Erythroblast (primary cell): ENCODE data around the gene ARID4B.
"Not testable (repeated sequence)": the region's sequence is repeated elsewhere in the genome, so short reads cannot be mapped to it uniquely, and the experiment has no call there.

Experiments
- DNase-seq, 2 experiments: peaks; one replicate each; lab custom pipeline; 2025; lab: John Stamatoyannopoulos, UW
- GATA1 ChIP-seq: IDR thresholded peaks from 2 replicates; pipeline ENCODE4 v1.6.1; 2011; ENCODE audit warnings: low read depth, mild to moderate bottlenecking, control low read depth, low read length, moderate library complexity
- POLR2A ChIP-seq: IDR thresholded peaks from 2 replicates; pipeline ENCODE4 v1.6.1; 2011; ENCODE audit warnings: mild to moderate bottlenecking, low read length

ARID4B gene

DNA sequence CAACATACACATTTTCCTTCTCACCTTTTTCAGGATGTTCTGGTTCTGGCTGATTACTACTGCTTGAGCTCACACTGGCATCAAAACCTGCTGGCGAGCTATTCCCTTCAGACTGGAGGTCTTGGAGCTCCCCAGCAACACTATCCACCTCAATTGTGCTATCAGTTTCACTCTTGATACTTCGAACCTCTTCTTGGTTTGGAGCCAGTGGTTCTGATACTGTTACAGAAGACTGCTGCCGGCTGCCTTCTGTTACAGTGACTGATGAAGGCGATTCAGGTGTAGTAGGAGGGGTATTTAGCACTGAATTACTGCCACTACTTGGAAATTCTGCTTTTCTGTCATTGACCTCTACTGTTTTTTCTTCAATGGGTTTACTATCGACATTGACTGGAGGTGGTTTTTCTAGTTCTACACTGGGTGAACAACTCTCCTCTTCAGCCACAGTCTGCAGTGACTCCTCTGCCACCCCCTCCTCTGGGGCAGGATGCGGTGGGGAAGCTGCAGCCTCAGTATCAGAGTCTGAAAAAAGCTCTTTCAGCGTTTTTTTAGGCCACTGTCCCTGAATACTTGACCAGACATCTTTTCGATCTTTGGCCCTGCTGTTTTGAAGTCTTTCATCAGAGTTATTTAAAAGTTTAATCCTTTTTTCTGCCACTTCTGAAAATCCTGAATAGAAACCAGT is 146.3 kb downstream of the ARID4B start:
- DNase-seq: no peak
- TF ChIP-seq POLR2A (no peak), GATA1 (no peak)

DNA sequence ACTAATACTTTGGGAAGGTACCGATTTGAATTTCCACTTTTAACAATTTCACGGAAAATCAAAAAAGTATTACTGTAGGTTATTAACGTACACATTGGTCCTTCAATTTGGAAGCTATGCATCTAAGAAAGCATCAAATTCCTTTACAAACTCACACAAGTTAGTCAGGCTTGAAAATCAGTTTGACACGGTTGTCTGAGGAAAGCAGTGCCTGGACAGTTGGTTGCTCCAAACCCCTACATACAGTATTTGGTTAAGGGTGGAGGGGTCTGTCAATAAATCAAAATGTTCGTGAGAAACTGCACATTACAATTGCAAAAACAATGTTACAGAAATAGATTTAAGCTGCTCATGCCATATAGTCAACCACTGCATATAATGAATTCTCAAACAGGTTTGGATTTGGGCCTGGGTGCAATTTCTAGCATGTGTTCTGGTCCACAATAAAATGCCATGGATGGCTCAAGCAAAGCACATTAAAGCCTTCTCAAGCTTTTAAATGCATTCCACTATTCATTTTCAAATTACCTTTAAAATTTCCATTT is 147.0 kb downstream of the ARID4B start:
- no peak for DNase-seq
- no peak for TF ChIP-seq POLR2A
- TF ChIP-seq GATA1: no peak

DNA sequence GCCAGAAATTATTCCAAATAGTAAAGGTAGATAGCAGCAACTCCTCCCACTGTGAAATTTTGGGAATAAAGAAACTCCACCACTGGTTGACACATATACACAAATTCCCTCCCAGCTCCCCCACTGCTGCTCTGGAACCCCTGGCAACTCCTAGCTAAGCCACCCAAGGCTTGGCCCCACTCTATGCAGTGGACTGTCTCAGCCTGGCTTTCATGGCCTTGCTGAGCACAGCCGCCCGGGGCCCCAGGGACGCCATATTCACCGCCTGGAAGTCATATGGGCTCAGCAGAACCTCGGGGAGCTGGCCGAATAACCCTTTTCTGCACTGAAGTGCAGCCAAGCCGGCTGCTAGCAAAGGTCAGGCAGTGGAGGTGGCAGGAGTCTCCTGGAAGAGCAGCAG is 151.5 kb downstream of the ARID4B start:
- TF ChIP-seq GATA1 (no peak), POLR2A (no peak)
- DNase-seq: no peak

DNA sequence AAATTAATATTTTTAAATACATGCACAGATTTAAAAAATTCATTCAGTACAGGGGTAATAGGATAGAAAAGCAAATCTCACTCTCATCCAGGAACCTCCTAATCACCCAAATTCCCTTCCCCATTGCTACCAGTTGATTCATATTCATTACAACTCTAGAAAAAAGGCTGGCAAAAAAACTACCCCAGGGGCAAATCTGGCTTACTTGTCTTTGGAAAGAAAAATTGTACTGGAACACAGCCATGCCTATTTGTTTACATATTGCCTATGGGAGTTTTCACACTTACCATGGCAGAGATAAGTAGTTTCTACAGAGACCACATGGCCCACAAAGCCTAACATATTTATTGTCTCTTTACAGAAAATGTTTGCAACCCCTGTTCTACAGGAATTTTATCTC is 158.0 kb downstream of the ARID4B start:
- DNase-seq: no peak
- TF ChIP-seq GATA1 (no peak), POLR2A (no peak)

DNA sequence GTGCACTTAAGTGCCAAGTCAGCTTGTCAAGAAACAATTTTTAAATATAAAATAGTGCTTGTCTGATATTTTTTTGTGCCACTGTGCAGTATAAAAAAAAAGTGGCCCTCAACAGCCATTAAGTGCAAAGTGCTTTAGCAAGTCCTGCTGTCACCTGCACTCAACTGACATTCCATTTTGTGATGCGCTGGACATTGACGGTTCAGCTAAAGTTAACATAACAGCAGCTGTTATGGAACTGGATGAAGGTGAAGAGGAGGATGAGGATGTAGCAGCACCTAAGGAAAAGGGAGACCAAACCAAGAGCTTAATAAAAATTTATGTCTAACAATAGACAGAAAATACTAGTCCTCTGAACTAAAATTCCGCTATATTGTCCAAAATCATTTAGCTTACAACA is 159.6 kb downstream of the ARID4B start:
- TF ChIP-seq GATA1 (no peak), POLR2A (no peak)
- no peak for DNase-seq

DNA sequence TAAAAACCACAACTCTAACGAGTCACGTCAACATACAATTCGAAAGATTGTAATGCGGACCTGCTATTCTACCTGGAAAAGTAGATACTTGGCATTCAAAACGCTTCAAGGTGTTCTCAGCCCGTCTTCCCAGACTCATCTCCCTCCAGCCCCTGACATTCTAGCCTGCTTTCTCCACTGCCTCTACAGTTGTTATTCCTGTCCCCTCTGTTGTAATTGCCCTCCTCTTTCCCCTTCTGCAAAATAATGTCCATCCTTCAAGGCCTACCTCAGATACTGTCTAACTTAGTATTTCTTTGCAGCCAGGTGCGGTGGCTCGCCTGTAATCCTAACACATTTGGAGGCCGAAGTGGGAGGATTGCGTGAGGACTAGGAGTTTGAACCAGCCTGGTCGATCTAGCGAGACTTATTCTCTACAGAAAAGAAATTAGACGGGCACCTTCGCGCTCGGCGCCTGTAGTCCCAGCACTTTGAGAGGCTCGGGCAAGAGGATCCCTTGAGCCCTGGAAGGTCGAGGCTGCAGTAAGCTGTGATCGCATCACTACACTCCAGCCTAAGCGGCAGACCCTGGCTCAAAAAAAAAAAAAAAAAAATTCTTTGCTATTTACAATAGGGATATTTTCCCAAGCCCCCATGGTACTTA is 166.2 kb downstream of the ARID4B start:
- DNase-seq: peak in 1 of 2 experiments; percentile 40
- no peak for TF ChIP-seq POLR2A
- TF ChIP-seq GATA1: no peak

DNA sequence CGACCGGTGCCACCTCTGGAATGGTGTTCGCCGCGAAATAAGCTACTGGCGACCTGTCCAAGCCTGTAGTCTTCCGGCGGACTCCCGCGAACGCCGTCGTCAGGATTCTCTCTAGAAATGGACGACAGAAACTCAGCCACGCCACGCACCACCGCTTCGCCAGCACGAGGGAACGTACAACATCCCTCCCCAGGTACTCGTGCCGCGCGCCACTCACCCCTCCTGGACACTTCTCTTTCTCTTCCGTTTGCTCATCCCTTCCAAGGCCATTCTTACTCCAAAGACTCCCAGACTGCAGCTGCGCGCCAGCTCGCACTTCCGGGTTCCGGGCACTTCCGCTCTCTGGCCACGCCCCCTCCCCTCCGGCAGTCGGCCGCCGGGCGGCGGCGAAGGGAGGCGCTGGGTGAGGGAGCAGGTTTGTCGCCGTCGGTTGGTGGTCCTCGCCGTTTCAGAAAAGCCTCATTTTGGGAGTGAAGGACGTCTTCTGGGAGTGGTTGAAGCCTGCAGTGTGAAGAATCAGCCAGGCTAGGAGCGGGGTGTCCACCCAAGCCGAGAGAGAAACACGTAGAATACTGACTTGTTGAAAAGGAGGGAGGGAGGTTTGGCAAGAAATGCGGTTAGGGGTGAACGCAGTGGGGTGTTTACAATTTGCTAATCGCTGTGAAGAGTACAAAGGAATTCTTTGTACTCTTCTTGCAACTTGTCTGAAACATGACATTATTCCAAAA is 166.9 kb downstream of the ARID4B start, which contains the start of gene RBM34:
RBM34 (minus strand) TSS at position 294 of the 728 bp plus-strand sequence; CDS start at position 270, 24 bp downstream.
- peak; percentile 93 to 96 for DNase-seq
- TF ChIP-seq POLR2A (peak; percentile 99), GATA1 (no peak)

DNA sequence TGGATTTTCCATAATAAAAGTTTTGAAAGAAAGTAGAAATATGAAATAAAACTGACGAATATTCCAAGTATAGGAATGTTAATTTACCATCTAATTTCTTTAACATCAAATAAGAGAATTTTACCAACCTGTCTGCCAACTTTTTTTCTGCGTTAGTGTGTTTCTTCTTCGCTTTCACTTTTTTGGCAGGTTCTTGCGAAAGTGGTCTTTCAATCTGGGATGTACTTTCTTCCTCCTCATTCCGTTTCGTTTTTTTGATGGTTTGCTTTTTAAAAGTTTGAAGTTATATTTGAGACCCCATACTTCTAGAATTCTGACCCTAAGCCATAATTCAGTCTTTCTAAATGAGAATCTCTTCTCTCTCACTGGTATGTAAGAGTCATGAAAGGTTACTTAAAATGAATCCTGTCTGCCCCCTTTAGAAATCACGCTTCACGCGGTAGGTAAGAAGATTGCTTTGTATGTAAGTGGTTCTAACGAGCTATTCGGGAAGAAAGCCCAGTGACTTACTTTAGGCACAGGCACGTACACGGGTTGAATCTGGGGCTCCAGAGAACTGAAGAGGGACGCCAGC is 167.5 kb downstream of the ARID4B start:
- TF ChIP-seq GATA1 (no peak), POLR2A (no peak)
- peak; percentile 81 to 85 for DNase-seq

DNA sequence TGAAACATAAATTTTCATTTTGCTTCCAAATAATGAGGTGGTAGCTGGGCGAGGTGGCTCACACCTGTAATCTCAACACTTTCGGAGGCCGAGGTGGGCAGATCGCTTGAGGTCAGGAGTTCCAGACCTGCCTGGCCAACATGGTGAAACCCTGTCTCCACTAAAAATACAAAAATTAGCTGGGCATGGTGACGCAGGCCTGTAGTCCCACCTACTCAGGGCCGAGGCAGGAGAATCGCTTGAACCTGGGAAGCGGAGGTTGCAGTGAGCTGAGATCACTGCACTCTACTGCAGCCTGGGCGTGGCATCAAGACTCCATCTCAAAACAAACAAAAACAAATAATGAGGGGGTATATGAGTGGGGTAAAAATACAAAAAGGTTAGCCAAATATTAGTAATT is 168.0 kb downstream of the ARID4B start:
- DNase-seq: peak; percentile 3 to 25

DNA sequence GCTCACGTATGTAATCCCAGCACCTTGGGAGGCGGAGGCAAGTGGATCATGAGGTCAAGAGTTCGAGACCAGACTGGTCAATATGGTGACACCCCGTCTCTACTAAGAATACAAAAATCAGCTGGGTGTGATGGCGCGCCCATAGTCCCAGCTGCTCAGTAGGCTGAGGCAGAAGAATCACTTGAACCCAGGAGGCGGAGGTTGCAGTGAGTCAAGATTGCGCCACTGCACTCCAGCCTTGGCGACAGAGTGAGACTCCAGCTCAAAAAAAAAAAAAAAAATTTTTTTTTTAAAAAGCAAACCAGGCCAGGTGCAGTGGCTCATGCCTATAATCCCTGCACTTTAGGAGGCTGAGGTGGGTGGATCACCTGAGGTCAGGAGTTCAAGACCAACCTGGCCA is 168.7 kb downstream of the ARID4B start:
- DNase-seq: not testable (repeated sequence)

DNA sequence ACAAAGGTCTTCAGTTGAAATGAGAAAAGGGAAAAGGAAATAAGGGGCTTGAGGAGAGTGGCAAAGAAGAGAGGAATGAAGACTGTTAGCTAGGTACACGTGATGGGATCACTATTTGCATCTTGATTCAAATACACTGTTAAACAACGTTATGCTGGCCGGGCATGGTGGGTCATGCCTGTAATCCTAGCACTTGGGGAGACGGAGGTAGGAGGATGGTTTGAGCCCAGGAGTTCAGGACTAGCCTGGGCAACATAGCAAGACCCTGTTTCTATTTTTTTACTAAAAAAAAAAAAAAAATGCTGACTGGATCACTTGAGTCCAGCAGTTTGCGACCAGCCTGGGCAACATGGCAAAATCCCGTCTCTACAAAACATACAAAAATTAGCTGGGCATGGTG is 169.3 kb downstream of the ARID4B start:
- no peak for TF ChIP-seq GATA1
- no peak for TF ChIP-seq POLR2A
- no peak for DNase-seq

DNA sequence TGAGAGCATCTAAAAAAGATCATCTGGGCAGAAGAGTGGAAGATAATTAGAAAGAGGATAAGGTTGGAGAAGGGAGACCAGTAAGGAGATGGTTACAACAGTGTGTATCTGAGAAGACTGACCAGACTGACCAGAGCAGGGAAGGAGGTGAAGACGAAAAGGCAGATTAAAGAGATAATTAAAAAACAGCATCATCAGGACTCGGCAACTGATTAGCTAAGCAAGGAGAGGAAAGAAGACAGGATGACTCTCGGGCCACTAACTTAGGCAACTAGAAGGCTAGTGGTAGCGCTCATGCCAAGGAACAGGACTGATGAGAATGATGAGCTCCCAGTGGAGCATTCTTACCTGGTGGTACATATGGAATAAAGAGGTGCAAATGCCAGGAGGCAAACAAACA is 170.8 kb downstream of the ARID4B start:
- no peak for TF ChIP-seq GATA1
- no peak for TF ChIP-seq POLR2A
- no peak for DNase-seq

DNA sequence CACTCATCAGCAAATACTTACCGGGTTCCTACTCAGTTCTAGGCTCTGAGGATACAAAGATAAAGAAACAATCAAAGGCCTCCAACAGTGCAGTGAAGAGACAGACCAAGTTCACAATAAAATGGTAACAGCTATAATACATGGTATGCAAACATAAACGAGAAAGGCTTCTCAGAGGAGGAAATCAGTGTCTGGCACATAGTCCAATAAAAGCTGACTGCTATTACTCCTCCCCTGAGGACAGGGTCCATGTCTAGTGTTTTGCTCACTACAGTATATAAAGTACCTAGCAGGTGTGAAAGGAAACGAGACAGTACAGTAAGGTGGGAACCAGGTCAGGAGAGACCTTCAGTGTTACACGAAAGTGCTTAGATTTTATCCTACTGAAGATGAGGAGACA is 171.2 kb downstream of the ARID4B start:
- no peak for TF ChIP-seq POLR2A
- TF ChIP-seq GATA1: no peak
- no peak for DNase-seq

DNA sequence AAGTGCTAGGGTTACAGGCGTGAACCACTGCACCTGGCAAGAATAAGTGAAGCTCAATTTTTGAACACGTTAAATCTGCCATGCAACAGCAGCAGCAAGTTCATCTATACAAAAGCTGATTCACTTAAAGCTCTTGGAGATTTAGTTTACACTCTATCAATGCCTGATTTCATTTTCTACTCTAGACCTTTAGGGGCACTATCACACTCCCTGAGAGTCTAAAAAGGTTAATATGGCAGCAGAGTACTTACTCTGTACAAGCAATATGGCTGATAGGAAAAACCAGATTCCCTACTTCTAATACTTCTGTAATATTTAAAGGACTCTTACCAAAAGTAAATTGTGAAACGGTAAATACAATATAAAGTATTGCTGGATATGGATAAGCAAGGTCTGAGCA is 171.7 kb downstream of the ARID4B start:
- no peak for DNase-seq
- TF ChIP-seq POLR2A (no peak), GATA1 (no peak)
